Measurements from ENCODE around the gene TMEM25. TPM values are rescaled to one million over a fixed set of nuclear protein-coding genes. Genes with fewer than 3 reads are reported as not detected.
"Not testable (repeated sequence)": the region's sequence is repeated elsewhere in the genome, so short reads cannot be mapped to it uniquely, and the experiment has no call there.

Gene TMEM25
- total RNA-seq, 1 donor from 2014 or later, result 10.8 TPM

GRCh38 chr11:118571701-118572060 lies 40.7 kb downstream of the TMEM25 start:
- ATAC-seq; DNase-seq (ENCODE audit: missing footprints); intact Hi-C loops (cut with DNase I): not testable (repeated sequence)

GRCh38 chr11:118572061-118572980 lies 41.3 kb downstream of the TMEM25 start, which contains the start of gene ARCN1:
ARCN1 (plus strand) TSS chr11:118572409; CDS start chr11:118572548, 139 bp downstream.
- peak; percentile 89 for ATAC-seq
- intact Hi-C loops (cut with DNase I), result no loop called here
- peak; percentile 92 for DNase-seq (ENCODE audit: missing footprints)

DNA sequence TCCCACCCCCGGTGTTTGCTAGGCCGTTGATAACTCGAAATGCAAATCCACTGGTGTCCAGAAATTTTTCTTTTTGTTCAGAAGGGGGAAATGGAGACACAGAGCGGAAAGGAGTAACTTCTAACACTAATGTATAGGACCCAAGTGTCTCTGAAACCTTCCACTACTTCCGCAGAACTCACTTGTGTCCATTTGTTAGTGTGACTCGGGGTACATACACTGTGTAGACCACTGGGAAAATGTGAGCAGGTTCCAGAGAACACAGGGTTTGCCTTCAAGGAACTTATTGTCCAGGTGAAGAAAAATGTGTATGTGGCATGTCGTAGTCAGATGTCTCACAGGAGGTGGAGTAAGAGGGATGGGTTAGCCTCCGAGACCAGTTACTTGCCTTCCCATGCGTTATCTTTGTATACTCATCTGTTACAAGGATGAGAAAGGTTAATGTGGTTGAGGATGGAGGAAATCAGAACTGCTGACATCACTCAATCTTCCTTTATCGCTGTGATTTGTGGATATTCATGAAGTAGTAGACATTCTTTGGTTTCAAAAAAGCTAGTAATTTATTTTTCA lies 42.1 kb downstream of the TMEM25 start:
- no peak for DNase-seq (ENCODE audit: missing footprints)
- intact Hi-C loops (cut with DNase I), result no loop called here
- ATAC-seq, result peak; percentile 21

DNA sequence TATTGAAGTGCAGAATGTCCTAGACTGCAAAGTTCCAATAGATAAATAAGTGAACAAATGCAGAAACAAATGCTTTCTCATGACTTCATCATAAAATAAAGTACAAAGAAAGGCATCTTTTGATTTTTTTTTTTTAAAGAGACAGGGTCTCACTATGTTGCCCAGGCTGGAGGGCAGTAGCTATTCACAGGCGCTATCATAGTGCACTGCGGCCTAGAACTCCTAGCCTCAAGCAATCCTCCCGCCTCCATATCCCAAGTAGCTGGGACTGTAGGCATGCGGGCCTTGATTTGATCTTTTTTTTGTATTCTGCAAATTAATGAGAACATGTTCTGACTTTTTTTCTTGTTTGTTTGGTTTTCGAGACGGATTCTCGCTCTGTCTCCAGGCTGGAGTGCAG lies 43.6 kb downstream of the TMEM25 start:
- intact Hi-C loops (cut with DNase I), result no loop called here
- DNase-seq (ENCODE audit: missing footprints) (no peak), ATAC-seq (no peak)

DNA sequence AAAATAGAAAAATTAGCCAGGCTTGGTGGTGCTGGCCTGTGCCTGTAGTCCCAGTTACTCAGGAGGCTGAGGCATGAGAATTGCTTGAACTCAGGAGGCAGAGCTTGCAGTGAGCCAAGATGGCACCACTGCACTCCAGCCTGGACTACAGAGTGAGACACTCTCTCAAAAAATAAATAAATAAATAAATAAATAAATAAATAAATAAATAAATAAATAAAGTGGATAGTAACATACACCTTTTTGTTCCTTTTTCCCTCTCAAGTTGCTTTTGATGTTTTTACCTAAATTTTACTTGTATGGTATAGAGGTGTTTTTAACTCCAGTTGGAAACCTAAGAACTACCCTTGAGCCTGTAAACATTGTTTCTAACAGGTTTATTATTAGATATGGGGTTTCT lies 47.0 kb downstream of the TMEM25 start:
- intact Hi-C loops (cut with DNase I); ATAC-seq; DNase-seq (ENCODE audit: missing footprints): not testable (repeated sequence)

- DNase-seq (ENCODE audit: missing footprints), result no peak
These were observed 50.1 kb downstream of the TMEM25 start for GRCh38 chr11:118581057-118581456.

More at GRCh38 chr11:118581057-118581456, 50.1 kb downstream of the TMEM25 start:
- intact Hi-C loops (cut with DNase I), result no loop called here
- ATAC-seq, result no peak

Other genes with a start within 250 kb of the TMEM25 start
- 0.70 TPM for gene CD3E, start 226.5 kb upstream of the TMEM25 start, total RNA-seq
- not detected for gene CD3D, start 188.5 kb upstream of the TMEM25 start, total RNA-seq
- 0.78 TPM for gene CD3G, start 186.8 kb upstream of the TMEM25 start, total RNA-seq
- gene UBE4A, start 171.6 kb upstream of the TMEM25 start, total RNA-seq, result 32.0 TPM
- 762 TPM for gene ATP5MG, start 129.6 kb upstream of the TMEM25 start, total RNA-seq
- 24.3 TPM for gene KMT2A, start 94.7 kb upstream of the TMEM25 start, total RNA-seq
- gene TTC36, start 3.7 kb upstream of the TMEM25 start, total RNA-seq, result 0.92 TPM
- 24.9 TPM for gene IFT46, start 34.7 kb downstream of the TMEM25 start, total RNA-seq
- 93.4 TPM for gene ARCN1, start 41.2 kb downstream of the TMEM25 start, total RNA-seq
- 115 TPM for gene PHLDB1, start 76.4 kb downstream of the TMEM25 start, total RNA-seq
- gene TREH, start 148.5 kb downstream of the TMEM25 start, total RNA-seq, result not detected

Data from Right ventricle myocardium inferior (tissue), 1 donor.